HFF-Myc (cell line): Measurements from ENCODE around the gene GPR151.

Experiments used
- DNase-seq: peaks from one replicate; pipeline ENCODE4 v3.0.0-alpha.2; 2011; ENCODE audit warnings: low read depth; ENCODE audit errors: extremely low read depth
- H3K4me3 ChIP-seq: replicated peaks from 2 replicates; pipeline ENCODE4 v1.5.1; 2011; ENCODE audit warnings: low read depth, mild to moderate bottlenecking, control low read depth, low read length
- TF ChIP-seq, protein P1 (sequence below): IDR thresholded peaks from 2 replicates; pipeline ENCODE4 v1.5.1; 2012; ENCODE audit warnings: mild to moderate bottlenecking, low read depth, low read length, control low read depth; ENCODE audit errors: missing control alignments

GPR151 gene

DNA sequence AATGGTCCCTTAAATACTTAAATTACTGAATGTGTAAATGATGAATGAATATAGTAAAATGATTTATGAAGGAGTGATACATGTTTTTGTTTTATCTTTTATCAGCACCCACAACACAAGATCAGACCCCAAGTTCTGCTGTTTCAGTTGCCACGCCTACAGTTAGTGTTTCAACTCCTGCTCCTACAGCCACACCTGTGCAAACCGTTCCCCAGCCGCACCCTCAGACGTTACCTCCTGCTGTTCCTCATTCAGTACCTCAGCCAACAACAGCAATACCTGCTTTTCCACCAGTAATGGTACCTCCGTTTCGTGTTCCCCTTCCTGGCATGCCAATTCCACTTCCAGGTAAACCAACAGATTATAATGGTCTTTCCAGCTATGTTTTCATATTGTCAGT, 52.5 kb downstream of the GPR151 start:
- TF ChIP-seq, protein P1, sequence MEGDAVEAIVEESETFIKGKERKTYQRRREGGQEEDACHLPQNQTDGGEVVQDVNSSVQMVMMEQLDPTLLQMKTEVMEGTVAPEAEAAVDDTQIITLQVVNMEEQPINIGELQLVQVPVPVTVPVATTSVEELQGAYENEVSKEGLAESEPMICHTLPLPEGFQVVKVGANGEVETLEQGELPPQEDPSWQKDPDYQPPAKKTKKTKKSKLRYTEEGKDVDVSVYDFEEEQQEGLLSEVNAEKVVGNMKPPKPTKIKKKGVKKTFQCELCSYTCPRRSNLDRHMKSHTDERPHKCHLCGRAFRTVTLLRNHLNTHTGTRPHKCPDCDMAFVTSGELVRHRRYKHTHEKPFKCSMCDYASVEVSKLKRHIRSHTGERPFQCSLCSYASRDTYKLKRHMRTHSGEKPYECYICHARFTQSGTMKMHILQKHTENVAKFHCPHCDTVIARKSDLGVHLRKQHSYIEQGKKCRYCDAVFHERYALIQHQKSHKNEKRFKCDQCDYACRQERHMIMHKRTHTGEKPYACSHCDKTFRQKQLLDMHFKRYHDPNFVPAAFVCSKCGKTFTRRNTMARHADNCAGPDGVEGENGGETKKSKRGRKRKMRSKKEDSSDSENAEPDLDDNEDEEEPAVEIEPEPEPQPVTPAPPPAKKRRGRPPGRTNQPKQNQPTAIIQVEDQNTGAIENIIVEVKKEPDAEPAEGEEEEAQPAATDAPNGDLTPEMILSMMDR, result no peak
- no peak overlapping the region for H3K4me3 ChIP-seq
- DNase-seq, result no peak
